SK-N-SH (cell line): ENCODE results near the gene ADAD1.

Source experiments
- JUND ChIP-seq: IDR thresholded peaks from 2 replicates; pipeline ENCODE4 v1.4.0; 2012
- SMC3 ChIP-seq: IDR thresholded peaks from 2 replicates; pipeline ENCODE4 v1.6.1; 2012; ENCODE audit warnings: low read depth, low read length, improper control_type of control experiment
- TAF1 ChIP-seq: IDR thresholded peaks from 2 replicates; pipeline ENCODE4 v1.6.1; 2012; ENCODE audit warnings: low read depth, mild to moderate bottlenecking, low read length, moderate library complexity, borderline replicate concordance
- TF ChIP-seq, protein P1 (sequence below): fragments of 200-600 bp; sonication (generic); IDR thresholded peaks from 2 replicates; pipeline ENCODE4 v1.6.1; 2017; ENCODE audit warnings: antibody characterized with exemption, mild to moderate bottlenecking, moderate library complexity
- TF ChIP-seq, protein P2 (sequence below): IDR thresholded peaks from 2 replicates; pipeline ENCODE4 v1.4.0; 2012; ENCODE audit warnings: low read depth

DNA sequence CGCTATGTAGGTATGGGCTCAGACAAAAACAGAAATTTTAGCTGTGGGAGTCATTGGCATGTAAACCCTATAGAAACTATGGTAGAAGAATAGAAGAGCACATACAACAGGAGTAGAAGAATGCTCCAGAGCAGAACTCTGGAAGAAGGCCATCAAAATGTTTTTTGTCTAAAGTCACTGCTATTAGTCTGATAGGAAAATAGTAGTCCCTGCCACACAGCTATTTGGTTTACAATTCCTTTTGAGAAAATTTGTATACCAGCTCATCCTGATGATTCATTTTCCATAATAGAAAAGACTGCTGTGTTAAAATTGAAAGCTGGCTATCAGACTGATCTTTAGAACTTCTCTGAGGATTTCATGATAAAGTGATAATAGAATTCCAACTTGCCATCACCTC, 32.8 kb upstream of the ADAD1 start:
- TF ChIP-seq, protein P1, sequence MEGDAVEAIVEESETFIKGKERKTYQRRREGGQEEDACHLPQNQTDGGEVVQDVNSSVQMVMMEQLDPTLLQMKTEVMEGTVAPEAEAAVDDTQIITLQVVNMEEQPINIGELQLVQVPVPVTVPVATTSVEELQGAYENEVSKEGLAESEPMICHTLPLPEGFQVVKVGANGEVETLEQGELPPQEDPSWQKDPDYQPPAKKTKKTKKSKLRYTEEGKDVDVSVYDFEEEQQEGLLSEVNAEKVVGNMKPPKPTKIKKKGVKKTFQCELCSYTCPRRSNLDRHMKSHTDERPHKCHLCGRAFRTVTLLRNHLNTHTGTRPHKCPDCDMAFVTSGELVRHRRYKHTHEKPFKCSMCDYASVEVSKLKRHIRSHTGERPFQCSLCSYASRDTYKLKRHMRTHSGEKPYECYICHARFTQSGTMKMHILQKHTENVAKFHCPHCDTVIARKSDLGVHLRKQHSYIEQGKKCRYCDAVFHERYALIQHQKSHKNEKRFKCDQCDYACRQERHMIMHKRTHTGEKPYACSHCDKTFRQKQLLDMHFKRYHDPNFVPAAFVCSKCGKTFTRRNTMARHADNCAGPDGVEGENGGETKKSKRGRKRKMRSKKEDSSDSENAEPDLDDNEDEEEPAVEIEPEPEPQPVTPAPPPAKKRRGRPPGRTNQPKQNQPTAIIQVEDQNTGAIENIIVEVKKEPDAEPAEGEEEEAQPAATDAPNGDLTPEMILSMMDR = no peak
- TF ChIP-seq JUND (0 out of 2 replicates have a peak, but pooled peaks have one; percentile 33), SMC3 (no peak), TAF1 (no peak)
- TF ChIP-seq, protein P2, sequence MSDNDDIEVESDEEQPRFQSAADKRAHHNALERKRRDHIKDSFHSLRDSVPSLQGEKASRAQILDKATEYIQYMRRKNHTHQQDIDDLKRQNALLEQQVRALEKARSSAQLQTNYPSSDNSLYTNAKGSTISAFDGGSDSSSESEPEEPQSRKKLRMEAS = no peak
